Colonic mucosa (tissue), 4 donors: ENCODE measurements around the gene CD200. TPM values are rescaled to one million over a fixed set of nuclear protein-coding genes. Genes with fewer than 3 reads are reported as not detected.

Experiments
- DNase-seq: peaks from one replicate; pipeline ENCODE4 v3.0.0-alpha.2; 2020
- H3K27ac ChIP-seq: fragments of 200-600 bp; one replicate; pipeline ENCODE4 v1.8.0; 2021
- H3K27me3 ChIP-seq: fragments of 200-600 bp; one replicate; pipeline ENCODE4 v1.8.0; 2021
- H3K36me3 ChIP-seq: fragments of 200-600 bp; one replicate; pipeline ENCODE4 v1.8.0; 2021
- H3K4me1 ChIP-seq: fragments of 200-600 bp; one replicate; pipeline ENCODE4 v1.8.0; 2021; ENCODE audit warnings: mild to moderate bottlenecking
- H3K4me3 ChIP-seq: fragments of 200-600 bp; one replicate; pipeline ENCODE4 v1.8.0; 2021
- H3K9ac ChIP-seq, 2 donors: one replicate each; pipeline ENCODE4 v1.7.0; 2013; ENCODE audit warnings: control low read depth in 2 of 2, low read depth in 2 of 2, low read length in 2 of 2
- H3K9me3 ChIP-seq: fragments of 200-600 bp; one replicate; pipeline ENCODE4 v1.8.0; 2021
- CTCF ChIP-seq: fragments of 200-600 bp; IDR thresholded peaks from one replicate; pipeline ENCODE4 v1.8.0; 2022; ENCODE audit warnings: antibody characterized with exemption, mild to moderate bottlenecking
- intact Hi-C: fragments of 100-400 bp; cut with DNase I; formaldehyde crosslinking; loops from one replicate; pipeline ENCODE4 v1.14.1; 2022
- total RNA-seq, 2 donors: library from RNA; stranded (reverse); fragmentation: NEBNext Ultra II Directional in 1 of 2; extraction: Animal tissue kit (Norgen Biotek cat#: 25700) in 1 of 2; gene quantifications; one replicate each; pipeline ENCODE4 v1.2.1, GENCODE V29; 2021
- donor health status: healthy.
- donor health status: DM: no; HTN: no; CAD: no.
- donor health status: DM: no; HTN: no; CAD: no.

CD200 gene
- total RNA-seq, 2 donors from 2014 or later: 7.1 to 7.6 TPM

GRCh38 chr3:112302150-112302830 lies 30.7 kb upstream of the CD200 start:
- no peaks in the 10 kb centered on the region for H3K9me3 ChIP-seq
- H3K27me3 ChIP-seq: no peaks in the 10 kb centered on the region
- no peak overlapping the region for H3K27ac ChIP-seq
- H3K4me1 ChIP-seq: no peaks in the 10 kb centered on the region
- intact Hi-C loops: no loop called here
- H3K9ac ChIP-seq: no peak overlapping the region
- H3K36me3 ChIP-seq: no peaks in the 10 kb centered on the region
- H3K4me3 ChIP-seq: no peak overlapping the region
- TF ChIP-seq CTCF: no peak
- DNase-seq: no peak

DNA sequence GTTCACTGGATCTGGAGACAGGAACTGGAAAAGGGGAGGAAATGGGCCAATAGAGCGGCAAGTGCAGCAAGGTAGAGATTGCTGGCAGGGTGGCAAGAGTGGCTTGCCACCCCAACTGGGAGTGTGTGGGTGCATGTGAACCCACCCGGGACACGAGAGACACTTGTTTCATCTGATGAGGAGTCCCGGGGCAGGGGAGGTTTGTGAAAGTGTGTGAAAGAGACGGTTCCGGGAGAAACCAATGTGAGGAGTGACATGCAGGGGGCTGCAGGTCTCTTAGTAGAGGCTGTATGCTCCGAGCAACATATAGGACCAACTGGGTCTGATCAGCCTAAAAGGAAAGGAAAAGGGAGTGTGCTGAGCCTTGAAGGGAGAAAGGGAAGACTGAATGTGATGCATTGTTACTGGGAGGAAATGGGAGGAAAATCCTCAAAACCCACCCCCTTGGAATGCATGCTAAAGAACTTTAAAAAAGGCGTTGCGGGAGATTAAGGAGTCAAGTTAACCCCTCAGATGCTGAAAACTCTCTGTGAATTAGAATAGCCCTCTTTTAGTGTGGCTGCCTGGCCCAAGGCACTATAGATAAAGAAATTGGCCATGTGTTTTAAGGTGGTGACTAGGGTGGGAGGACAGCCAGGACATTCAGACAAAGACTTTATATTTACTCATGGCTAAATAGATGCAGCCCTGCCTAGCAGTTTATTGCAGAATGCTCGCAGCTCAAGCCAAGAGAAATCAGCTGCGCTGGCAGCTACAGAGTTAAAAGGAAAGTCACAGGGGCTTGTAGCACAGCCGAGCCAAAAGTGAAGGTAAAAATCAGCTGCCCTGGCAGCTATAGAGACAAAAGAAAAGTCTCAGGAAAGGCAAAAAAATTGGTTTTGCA lies 29.8 kb upstream of the CD200 start:
- no peaks in the 10 kb centered on the region for H3K4me1 ChIP-seq
- peak overlapping the region; percentile 31 for H3K4me3 ChIP-seq
- H3K27ac ChIP-seq: no peak overlapping the region
- TF ChIP-seq CTCF: no peak
- no peaks in the 10 kb centered on the region for H3K9me3 ChIP-seq
- no peaks in the 10 kb centered on the region for H3K36me3 ChIP-seq
- intact Hi-C loops: no loop called here
- no peak for DNase-seq
- H3K27me3 ChIP-seq: no peaks in the 10 kb centered on the region
- no peak overlapping the region for H3K9ac ChIP-seq

DNA sequence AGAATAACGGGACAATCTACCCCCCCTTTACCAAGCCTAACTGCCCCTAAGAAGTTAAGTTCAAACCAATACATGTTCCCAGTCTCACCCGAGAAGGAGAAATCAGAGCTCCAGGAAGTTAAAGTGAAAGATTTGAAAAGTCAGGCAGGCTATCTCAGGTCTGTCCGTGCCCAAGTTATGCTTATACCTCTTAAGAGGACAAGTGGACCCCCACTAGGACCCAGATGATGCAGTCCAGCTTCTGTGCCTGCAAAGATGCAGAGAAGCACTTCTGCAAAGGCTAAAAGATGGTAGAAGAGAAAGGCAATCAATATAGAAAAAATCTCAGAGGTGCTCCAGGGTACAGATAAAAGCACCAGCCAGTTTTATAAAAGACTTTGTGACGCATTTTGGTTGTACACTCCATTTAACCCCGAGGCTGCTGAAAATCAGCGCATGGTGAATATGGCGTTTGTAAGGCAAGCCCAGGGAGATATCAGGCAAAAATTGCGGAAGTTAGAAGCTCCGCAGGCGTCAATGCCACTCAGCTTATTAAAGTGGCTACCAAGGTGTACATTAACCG lies 29.1 kb upstream of the CD200 start:
- TF ChIP-seq CTCF: no peak
- Histone ChIP-seq H3K4me3 (peak overlapping the region; percentile 31), H3K9ac (no peak overlapping the region), H3K9me3 (no peaks in the 10 kb centered on the region), H3K27ac (no peak overlapping the region), H3K4me1 (no peaks in the 10 kb centered on the region), H3K36me3 (no peaks in the 10 kb centered on the region), H3K27me3 (no peaks in the 10 kb centered on the region)
- intact Hi-C loops: no loop called here
- DNase-seq: no peak

DNA sequence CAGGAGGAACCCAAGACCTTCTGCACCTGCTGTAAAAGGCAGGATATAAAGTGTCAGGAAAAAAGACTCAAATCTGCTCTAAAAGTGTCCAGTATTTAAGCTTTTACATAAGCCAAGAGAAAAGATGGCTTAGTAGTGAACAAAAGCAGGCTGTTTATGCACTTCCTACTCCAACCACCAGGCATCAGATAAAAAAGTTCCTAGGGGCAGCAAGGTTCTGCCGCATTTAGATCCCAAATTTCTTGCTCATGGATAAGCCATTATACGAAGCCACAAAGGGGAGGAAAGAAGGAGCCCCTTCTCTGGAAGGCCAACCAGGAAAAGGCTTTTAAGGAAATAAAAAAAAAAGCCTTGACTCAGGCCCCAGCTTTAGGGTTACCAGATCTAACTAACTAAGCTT lies 28.3 kb upstream of the CD200 start:
- Histone ChIP-seq H3K4me3 (no peak overlapping the region), H3K27me3 (no peaks in the 10 kb centered on the region), H3K36me3 (no peaks in the 10 kb centered on the region), H3K4me1 (no peaks in the 10 kb centered on the region), H3K27ac (no peak overlapping the region), H3K9ac (no peak overlapping the region), H3K9me3 (no peaks in the 10 kb centered on the region)
- intact Hi-C loops: no loop called here
- no peak for TF ChIP-seq CTCF
- DNase-seq: no peak

DNA sequence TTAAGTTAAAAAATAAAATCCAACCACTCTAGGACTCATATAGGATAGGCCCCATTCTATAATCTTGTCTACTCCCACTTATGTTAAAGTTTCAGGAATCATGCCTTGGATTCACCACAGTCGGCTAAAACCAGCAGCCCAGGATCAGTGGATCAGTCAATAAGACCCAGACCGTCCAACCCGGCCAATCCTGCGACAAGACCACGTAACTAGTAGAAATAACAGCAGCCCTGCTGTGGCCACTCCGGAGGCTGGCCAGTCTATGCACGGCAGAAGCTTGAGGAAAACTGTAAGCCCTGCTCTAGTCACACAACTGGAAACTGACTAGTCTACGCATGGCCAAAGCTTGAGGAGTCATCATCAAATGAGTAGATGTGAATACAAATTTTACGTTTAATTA lies 26.1 kb upstream of the CD200 start:
- no peak overlapping the region for H3K4me3 ChIP-seq
- no peaks in the 10 kb centered on the region for H3K36me3 ChIP-seq
- no peak overlapping the region for H3K27ac ChIP-seq
- H3K9ac ChIP-seq: no peak overlapping the region
- DNase-seq: no peak
- intact Hi-C loops: no loop called here
- H3K9me3 ChIP-seq: no peaks in the 10 kb centered on the region
- H3K4me1 ChIP-seq: no peaks in the 10 kb centered on the region
- H3K27me3 ChIP-seq: no peaks in the 10 kb centered on the region
- no peak for TF ChIP-seq CTCF
